ENCODE results near the gene BCL10.
A peak's percentile ranks its signal among the peaks of the same experiment; 100 is the strongest.

The BCL10 gene

DNA sequence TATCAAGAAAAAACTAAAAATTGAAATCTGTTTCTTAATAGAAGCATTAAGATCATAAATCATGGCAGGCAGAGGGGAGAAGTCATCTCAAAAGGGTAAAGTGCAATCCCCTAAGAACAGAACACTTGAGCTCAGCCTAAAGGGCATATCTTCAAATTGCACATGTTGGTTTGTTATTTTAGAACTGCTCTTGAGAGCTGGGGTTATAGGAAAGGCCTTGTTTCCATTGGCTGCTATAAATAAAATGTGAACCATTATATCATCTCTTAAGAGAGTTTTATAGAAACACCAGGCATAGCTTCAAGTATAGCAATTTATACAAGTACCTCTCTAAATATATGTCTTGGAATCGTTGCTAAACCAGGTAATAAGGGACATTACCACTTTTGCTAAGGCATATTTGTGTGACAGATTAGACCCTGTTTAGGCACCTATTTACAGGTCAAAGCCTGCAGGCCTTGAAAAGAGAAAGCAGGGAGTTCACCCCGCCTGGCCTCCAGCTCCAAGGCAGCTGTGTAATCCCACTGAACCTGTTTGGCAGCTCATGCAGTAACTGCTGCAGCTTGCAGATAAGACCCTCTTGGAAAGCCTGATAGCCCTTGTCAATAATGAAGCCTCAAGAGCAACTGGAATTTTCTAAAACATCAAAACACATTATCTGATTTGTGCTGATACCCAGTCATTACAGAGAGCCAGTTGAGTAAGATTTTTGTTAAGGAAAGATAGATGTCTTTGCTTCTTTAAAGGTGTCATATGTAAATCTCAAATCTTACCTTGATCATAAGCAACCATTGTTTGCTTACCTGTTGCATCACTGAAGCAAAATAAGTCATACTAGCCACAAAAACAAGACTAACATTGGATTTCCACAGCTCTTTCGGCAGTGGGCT is 51.5 kb downstream of the BCL10 start:
- no peak for DNase-seq (ENCODE audit: low read depth)
- TF ChIP-seq, protein P1, sequence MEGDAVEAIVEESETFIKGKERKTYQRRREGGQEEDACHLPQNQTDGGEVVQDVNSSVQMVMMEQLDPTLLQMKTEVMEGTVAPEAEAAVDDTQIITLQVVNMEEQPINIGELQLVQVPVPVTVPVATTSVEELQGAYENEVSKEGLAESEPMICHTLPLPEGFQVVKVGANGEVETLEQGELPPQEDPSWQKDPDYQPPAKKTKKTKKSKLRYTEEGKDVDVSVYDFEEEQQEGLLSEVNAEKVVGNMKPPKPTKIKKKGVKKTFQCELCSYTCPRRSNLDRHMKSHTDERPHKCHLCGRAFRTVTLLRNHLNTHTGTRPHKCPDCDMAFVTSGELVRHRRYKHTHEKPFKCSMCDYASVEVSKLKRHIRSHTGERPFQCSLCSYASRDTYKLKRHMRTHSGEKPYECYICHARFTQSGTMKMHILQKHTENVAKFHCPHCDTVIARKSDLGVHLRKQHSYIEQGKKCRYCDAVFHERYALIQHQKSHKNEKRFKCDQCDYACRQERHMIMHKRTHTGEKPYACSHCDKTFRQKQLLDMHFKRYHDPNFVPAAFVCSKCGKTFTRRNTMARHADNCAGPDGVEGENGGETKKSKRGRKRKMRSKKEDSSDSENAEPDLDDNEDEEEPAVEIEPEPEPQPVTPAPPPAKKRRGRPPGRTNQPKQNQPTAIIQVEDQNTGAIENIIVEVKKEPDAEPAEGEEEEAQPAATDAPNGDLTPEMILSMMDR (conservative IDR thresholded peaks at IDR 0.05; ENCODE audit: low read depth, low read length) = no peak

DNA sequence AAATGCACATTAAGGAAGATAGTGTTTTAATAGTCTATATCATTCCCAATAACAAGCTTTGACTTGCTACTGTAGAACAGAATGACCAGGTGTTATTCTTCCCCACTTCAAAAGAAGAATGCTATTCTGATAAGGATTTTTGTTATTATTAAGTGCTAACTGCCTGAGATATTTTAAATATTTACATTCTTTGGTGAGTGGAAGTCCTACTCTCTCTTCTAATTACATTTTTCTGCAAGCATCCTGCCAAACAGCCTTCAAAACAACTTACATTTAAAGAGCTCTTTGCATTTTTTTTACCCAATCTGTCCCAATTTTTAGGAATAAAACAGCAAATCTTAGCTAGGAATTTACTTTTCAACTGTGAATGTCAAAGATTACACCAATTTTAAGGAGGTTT is 52.1 kb downstream of the BCL10 start:
- H3K4me3 ChIP-seq (ENCODE audit: low read length) = no peak overlapping the region
- DNase-seq (ENCODE audit: low read depth) = no peak
- TF ChIP-seq, protein P1 (conservative IDR thresholded peaks at IDR 0.05; ENCODE audit: low read depth, low read length) = no peak

More for the DNA sequence above, 51.5 kb downstream of the BCL10 start:
- no peak overlapping the region for H3K4me3 ChIP-seq (ENCODE audit: low read length)

DNA sequence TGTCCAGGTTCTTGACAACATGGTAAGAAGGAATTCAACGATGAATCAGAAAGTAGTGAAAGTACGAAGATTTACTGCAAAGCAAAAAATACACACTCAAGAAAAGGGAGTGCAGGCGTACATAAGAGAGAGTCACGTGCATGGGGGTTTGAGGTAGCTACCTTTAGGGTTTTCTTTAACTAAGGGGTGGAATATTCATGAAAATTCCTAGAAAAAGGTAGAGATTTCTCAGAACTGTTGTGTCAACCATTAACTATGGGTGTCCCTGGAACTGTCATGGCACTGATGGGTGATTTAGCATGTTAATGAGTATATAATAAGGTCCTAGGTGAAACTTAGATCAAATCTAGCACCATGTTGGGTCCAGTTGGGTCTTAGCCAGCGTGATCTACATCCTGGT is 53.1 kb downstream of the BCL10 start:
- no peak for DNase-seq (ENCODE audit: low read depth)
- H3K4me3 ChIP-seq (ENCODE audit: low read length) = no peak overlapping the region
- TF ChIP-seq, protein P1 (conservative IDR thresholded peaks at IDR 0.05; ENCODE audit: low read depth, low read length) = no peak

DNA sequence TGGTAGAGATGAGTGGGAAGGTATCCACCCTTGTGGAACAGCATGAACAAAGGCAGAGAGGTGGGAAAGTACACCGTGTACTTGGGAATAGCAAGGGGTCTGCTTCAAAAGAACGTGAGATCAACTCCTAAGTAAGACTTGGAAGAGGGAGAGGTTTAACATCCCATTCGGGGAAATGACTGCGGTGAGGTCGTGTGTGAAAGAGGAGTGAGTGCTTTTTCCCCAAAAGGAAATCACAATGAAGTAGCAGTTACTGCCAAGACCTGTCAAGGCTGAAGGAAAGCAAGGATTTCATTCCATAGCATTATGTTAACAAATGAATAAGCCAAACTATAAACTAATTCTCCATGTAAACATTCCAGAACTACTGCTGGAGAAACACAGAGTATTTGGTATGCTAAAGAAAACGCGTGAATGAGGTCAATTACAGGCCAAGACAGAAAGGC is 55.7 kb downstream of the BCL10 start:
- H3K4me3 ChIP-seq (ENCODE audit: low read length) = no peak overlapping the region
- TF ChIP-seq, protein P1 (conservative IDR thresholded peaks at IDR 0.05; ENCODE audit: low read depth, low read length) = no peak
- peak; percentile 33 for DNase-seq (ENCODE audit: low read depth)

DNA sequence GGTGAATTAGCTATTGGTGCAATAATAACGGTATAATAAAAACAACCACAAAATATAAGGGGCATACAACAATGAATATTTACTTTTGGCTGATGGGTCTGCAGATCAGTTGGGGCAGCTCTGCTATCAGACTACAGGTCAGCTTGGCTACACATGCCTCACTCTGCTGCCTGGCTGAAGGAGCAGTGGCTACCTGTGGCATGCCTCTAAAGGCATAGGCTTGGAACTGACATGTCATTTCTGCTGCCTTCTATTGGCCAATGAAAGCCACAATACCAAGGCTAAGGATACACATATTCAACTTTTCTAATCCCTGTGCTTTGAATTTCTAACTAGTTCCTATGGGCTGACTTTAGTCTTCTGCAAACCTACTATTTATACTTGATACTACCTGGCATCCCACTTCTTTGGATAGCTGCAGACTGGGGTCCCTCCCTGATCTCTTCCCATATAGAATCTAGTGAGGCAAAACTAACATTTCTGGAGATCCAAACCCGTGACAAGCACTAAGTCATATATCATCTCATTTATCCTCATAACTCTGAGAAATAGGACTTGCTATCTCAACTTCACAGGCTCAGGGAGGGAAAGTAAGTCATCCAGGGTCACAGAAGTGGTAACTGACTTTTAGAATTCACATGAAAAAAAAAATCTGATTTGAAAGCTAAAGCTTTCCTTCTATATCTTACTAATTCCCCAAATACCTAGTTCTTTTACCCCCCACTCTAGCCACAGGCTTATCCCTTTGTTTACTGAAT is 56.4 kb downstream of the BCL10 start:
- TF ChIP-seq, protein P1 (conservative IDR thresholded peaks at IDR 0.05; ENCODE audit: low read depth, low read length) = no peak
- no peak for DNase-seq (ENCODE audit: low read depth)
- no peak overlapping the region for H3K4me3 ChIP-seq (ENCODE audit: low read length)

DNA sequence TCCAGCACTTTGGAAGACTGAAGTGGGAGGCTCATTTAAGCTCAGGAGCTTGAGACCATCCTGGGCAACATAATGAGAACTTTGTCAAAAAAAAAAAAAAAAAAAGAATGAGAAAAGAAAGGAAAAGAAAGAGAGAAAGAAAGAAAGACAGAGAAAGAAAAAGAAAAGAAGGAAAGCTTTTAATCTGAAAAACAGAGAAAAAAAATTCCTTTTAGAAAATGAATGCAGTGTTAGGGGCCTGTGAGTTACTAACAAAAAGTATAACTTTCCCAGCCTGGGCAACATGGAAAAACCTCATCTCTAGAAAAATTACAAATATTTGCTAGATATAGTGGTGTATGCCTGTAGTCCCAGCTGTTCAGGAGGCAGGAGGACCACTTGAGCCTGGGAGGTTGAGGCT is 59.7 kb downstream of the BCL10 start:
- TF ChIP-seq, protein P1 (conservative IDR thresholded peaks at IDR 0.05; ENCODE audit: low read depth, low read length) = no peak
- no peak overlapping the region for H3K4me3 ChIP-seq (ENCODE audit: low read length)
- DNase-seq (ENCODE audit: low read depth) = no peak

All from retinal pigment epithelial cell (primary cell).